GM23338 (cell line): Measurements from ENCODE around the gene PAH. TPM values are rescaled to one million over a fixed set of nuclear protein-coding genes. Genes with fewer than 3 reads are reported as not detected.

ENCODE experiments used
- ATAC-seq: fragments of 200-7000 bp; cut with Tn5 transposase; 3 replicates; pipeline ENCODE4 v1.9.1; 2020
- DNase-seq: peaks from one replicate; pipeline ENCODE4 v3.0.0-alpha.2; 2015; ENCODE audit warnings: low spot score
- H2AFZ ChIP-seq: fragments of 200-600 bp; sonication (generic); 2 replicates; pipeline ENCODE4 v1.8.0; 2016; ENCODE audit warnings: antibody characterized with exemption, mild to moderate bottlenecking, moderate library complexity
- H3F3A ChIP-seq: fragments of 200-600 bp; sonication (generic); replicated peaks from 2 replicates; pipeline ENCODE4 v1.8.0; 2017; ENCODE audit warnings: antibody characterized with exemption, mixed run types, low read depth
- H3K27ac ChIP-seq: fragments of 200-600 bp; sonication (generic); 2 replicates; pipeline ENCODE4 v1.6.1; 2016; ENCODE audit warnings: low read depth
- H3K27me3 ChIP-seq: fragments of 200-600 bp; sonication (generic); 2 replicates; pipeline ENCODE4 v1.8.0; 2016; ENCODE audit warnings: mild to moderate bottlenecking, mixed run types, moderate library complexity; ENCODE audit not compliant: insufficient read depth
- H3K36me3 ChIP-seq: fragments of 200-600 bp; sonication (generic); 2 replicates; pipeline ENCODE4 v1.8.0; 2016; ENCODE audit warnings: mild to moderate bottlenecking; ENCODE audit not compliant: insufficient read depth
- H3K4me1 ChIP-seq: fragments of 200-600 bp; sonication (generic); 2 replicates; pipeline ENCODE4 v1.8.0; 2016; ENCODE audit warnings: mild to moderate bottlenecking, moderate library complexity; ENCODE audit not compliant: insufficient read depth
- H3K4me2 ChIP-seq: fragments of 200-600 bp; sonication (generic); 2 replicates; pipeline ENCODE4 v1.7.1; 2017; ENCODE audit warnings: mixed run types
- H3K4me3 ChIP-seq: fragments of 200-600 bp; sonication (generic); 2 replicates; pipeline ENCODE4 v1.6.1; 2016; ENCODE audit warnings: mixed run types
- H3K79me2 ChIP-seq: fragments of 200-600 bp; sonication (generic); replicated peaks from 2 replicates; pipeline ENCODE4 v1.8.0; 2017; ENCODE audit warnings: mild to moderate bottlenecking; ENCODE audit not compliant: insufficient read depth
- H3K9me2 ChIP-seq: fragments of 200-600 bp; sonication (generic); 2 replicates; pipeline ENCODE4 v1.8.0; 2017; ENCODE audit not compliant: insufficient read depth
- H4K20me1 ChIP-seq: fragments of 200-600 bp; sonication (generic); replicated peaks from 2 replicates; pipeline ENCODE4 v1.8.0; 2017; ENCODE audit warnings: mild to moderate bottlenecking; ENCODE audit not compliant: insufficient read depth
- H3K27ac Mint-ChIP-seq: 2 replicates; pipeline ENCODE4 v1.8.0; 2020; ENCODE audit warnings: inconsistent platforms, mild to moderate bottlenecking, moderate library complexity, mixed read lengths
- H3K27me3 Mint-ChIP-seq: 3 replicates; pipeline ENCODE4 v1.8.0; 2022; ENCODE audit warnings: low read depth, mild to moderate bottlenecking, moderate library complexity, mixed read lengths, inconsistent platforms; ENCODE audit not compliant: insufficient read depth, poor library complexity
- H3K36me3 Mint-ChIP-seq: 3 replicates; pipeline ENCODE4 v1.8.0; 2021; ENCODE audit warnings: low read depth, mild to moderate bottlenecking, inconsistent platforms, moderate library complexity, mixed read lengths
- H3K4me1 Mint-ChIP-seq: 3 replicates; pipeline ENCODE4 v1.8.0; 2020; ENCODE audit warnings: mild to moderate bottlenecking, inconsistent platforms, mixed read lengths
- H3K4me3 Mint-ChIP-seq: 3 replicates; pipeline ENCODE4 v1.8.0; 2021; ENCODE audit warnings: moderate library complexity, mild to moderate bottlenecking, inconsistent platforms, mixed read lengths
- H3K9me3 Mint-ChIP-seq: 3 replicates; pipeline ENCODE4 v1.8.0; 2020; ENCODE audit warnings: moderate library complexity, mild to moderate bottlenecking, inconsistent platforms, mixed read lengths
- CREB1 ChIP-seq: fragments of 250-450 bp; sonication (Bioruptor Pico); IDR thresholded peaks from 2 replicates; pipeline ENCODE4 v1.5.0; 2020; ENCODE audit warnings: low read depth, mild to moderate bottlenecking, moderate library complexity
- EZH2 ChIP-seq: fragments of 200-600 bp; sonication (generic); IDR thresholded peaks from one replicate; pipeline ENCODE4 v1.8.0; 2017; ENCODE audit warnings: antibody characterized with exemption, mild to moderate bottlenecking, low read depth; ENCODE audit not compliant: unreplicated experiment
- EZH2phosphoT487 ChIP-seq: fragments of 200-600 bp; sonication (generic); IDR thresholded peaks from one replicate; pipeline ENCODE4 v1.8.1; 2018; ENCODE audit warnings: antibody characterized with exemption; ENCODE audit not compliant: unreplicated experiment
- JUNB ChIP-seq: IDR thresholded peaks from one replicate; pipeline ENCODE4 v1.6.1; 2016; ENCODE audit warnings: antibody characterized with exemption; ENCODE audit not compliant: unreplicated experiment
- STAT1 ChIP-seq: IDR thresholded peaks from one replicate; pipeline ENCODE4 v1.6.1; 2016; ENCODE audit warnings: antibody characterized with exemption; ENCODE audit not compliant: unreplicated experiment
- ZNF114 ChIP-seq: fragments of 250-450 bp; sonication (Bioruptor Pico); IDR thresholded peaks from 2 replicates; pipeline ENCODE4 v1.5.0; 2020; ENCODE audit warnings: mild to moderate bottlenecking, moderate library complexity
- ZNF331 ChIP-seq: fragments of 250-450 bp; sonication (Bioruptor Pico); IDR thresholded peaks from 2 replicates; pipeline ENCODE4 v1.5.0; 2020; ENCODE audit warnings: low read depth, mild to moderate bottlenecking, moderate library complexity
- polyA plus RNA-seq: library from polyadenylated mRNA; unstranded; fragments of >200 nt; fragmentation: Nextera tagmentation; extraction: Ambion mirVana; gene quantifications from 2 replicates; pipeline ENCODE4 v1.2.1, GENCODE V29; 2016
- total RNA-seq: library from RNA; depleted of rRNA; stranded (reverse); fragments of >200 nt; shearing (Covaris generic); gene quantifications from 2 replicates; pipeline ENCODE4 v1.2.3, GENCODE V29; 2014
- TF ChIP-seq, protein P1 (sequence below): fragments of 250-450 bp; sonication (Bioruptor Pico); IDR thresholded peaks from 2 replicates; pipeline ENCODE4 v1.5.0; 2020; ENCODE audit warnings: mild to moderate bottlenecking, moderate library complexity
- TF ChIP-seq, protein P2 (sequence below): IDR thresholded peaks from 2 replicates; pipeline ENCODE4 v1.6.1; 2016; ENCODE audit warnings: antibody characterized with exemption

PAH gene
- total and polyA plus RNA-seq, 2 experiments from 2014 or later = 3.7 to 4.8 TPM

DNA sequence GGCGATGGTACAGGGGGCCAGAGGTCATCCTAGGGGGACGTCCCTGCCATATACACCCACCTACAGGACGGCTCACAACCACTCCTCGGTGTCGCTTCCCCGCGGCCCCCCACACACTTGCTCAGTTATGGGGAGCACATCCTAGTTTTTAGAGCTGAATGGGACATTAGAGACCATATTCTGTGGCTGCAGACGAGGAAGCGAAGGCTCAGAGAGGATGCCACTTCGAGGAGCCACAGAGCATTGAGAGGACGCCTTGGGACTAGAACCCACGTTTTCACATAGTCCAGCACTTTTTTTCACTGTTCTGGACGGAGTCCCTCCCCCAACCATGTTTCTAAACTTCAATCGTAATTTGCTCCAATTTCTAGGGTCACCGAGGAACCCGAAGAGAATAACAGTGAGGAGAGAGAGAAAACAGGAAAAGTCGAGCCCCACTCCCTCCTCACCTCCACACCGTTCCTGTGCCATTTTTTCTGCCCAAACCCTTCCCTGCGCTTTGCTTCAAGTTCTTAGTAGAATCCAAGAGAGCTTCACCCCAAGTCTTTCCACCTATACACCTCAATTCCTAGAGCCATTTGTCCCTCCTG lies 39.8 kb upstream of the PAH start:
- TF ChIP-seq, protein P1, sequence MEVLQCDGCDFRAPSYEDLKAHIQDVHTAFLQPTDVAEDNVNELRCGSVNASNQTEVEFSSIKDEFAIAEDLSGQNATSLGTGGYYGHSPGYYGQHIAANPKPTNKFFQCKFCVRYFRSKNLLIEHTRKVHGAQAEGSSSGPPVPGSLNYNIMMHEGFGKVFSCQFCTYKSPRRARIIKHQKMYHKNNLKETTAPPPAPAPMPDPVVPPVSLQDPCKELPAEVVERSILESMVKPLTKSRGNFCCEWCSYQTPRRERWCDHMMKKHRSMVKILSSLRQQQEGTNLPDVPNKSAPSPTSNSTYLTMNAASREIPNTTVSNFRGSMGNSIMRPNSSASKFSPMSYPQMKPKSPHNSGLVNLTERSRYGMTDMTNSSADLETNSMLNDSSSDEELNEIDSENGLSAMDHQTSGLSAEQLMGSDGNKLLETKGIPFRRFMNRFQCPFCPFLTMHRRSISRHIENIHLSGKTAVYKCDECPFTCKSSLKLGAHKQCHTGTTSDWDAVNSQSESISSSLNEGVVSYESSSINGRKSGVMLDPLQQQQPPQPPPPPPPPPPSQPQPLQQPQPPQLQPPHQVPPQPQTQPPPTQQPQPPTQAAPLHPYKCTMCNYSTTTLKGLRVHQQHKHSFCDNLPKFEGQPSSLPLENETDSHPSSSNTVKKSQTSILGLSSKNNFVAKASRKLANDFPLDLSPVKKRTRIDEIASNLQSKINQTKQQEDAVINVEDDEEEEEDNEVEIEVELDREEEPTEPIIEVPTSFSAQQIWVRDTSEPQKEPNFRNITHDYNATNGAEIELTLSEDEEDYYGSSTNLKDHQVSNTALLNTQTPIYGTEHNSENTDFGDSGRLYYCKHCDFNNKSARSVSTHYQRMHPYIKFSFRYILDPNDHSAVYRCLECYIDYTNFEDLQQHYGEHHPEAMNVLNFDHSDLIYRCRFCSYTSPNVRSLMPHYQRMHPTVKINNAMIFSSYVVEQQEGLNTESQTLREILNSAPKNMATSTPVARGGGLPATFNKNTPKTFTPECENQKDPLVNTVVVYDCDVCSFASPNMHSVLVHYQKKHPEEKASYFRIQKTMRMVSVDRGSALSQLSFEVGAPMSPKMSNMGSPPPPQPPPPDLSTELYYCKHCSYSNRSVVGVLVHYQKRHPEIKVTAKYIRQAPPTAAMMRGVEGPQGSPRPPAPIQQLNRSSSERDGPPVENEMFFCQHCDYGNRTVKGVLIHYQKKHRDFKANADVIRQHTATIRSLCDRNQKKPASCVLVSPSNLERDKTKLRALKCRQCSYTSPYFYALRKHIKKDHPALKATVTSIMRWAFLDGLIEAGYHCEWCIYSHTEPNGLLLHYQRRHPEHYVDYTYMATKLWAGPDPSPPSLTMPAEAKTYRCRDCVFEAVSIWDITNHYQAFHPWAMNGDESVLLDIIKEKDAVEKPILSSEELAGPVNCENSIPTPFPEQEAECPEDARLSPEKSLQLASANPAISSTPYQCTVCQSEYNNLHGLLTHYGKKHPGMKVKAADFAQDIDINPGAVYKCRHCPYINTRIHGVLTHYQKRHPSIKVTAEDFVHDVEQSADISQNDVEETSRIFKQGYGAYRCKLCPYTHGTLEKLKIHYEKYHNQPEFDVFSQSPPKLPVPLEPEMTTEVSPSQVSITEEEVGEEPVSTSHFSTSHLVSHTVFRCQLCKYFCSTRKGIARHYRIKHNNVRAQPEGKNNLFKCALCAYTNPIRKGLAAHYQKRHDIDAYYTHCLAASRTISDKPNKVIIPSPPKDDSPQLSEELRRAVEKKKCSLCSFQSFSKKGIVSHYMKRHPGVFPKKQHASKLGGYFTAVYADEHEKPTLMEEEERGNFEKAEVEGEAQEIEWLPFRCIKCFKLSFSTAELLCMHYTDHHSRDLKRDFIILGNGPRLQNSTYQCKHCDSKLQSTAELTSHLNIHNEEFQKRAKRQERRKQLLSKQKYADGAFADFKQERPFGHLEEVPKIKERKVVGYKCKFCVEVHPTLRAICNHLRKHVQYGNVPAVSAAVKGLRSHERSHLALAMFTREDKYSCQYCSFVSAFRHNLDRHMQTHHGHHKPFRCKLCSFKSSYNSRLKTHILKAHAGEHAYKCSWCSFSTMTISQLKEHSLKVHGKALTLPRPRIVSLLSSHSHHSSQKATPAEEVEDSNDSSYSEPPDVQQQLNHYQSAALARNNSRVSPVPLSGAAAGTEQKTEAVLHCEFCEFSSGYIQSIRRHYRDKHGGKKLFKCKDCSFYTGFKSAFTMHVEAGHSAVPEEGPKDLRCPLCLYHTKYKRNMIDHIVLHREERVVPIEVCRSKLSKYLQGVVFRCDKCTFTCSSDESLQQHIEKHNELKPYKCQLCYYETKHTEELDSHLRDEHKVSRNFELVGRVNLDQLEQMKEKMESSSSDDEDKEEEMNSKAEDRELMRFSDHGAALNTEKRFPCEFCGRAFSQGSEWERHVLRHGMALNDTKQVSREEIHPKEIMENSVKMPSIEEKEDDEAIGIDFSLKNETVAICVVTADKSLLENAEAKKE (CRISPR knock-in tag) = no peak
- TF ChIP-seq EZH2 = peak; percentile 88
- TF ChIP-seq, protein P2, sequence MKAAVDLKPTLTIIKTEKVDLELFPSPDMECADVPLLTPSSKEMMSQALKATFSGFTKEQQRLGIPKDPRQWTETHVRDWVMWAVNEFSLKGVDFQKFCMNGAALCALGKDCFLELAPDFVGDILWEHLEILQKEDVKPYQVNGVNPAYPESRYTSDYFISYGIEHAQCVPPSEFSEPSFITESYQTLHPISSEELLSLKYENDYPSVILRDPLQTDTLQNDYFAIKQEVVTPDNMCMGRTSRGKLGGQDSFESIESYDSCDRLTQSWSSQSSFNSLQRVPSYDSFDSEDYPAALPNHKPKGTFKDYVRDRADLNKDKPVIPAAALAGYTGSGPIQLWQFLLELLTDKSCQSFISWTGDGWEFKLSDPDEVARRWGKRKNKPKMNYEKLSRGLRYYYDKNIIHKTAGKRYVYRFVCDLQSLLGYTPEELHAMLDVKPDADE = no peak
- no peak for TF ChIP-seq JUNB
- no peak for TF ChIP-seq ZNF114
- TF ChIP-seq ZNF331 (CRISPR knock-in tag) = no peak
- TF ChIP-seq STAT1 = no peak
- no peak for TF ChIP-seq EZH2phosphoT487
- TF ChIP-seq CREB1 (CRISPR knock-in tag) = no peak
- Histone ChIP-seq H3K27me3 (peaks cover 100% of the 10 kb centered on the region), H2AFZ (peak overlapping the region; percentile 28; the same call in 1 of the 2 replicates), H3K4me3 (peak overlapping the region; percentile 69), H3F3A (peaks cover 17% of the 10 kb centered on the region; the same call in 1 of the 2 replicates), H4K20me1 (peaks cover 28% of the 10 kb centered on the region), H3K9me2 (no peaks in the 10 kb centered on the region), H3K4me2 (peak overlapping the region; percentile 92), H3K4me1 (peaks cover 54% of the 10 kb centered on the region), H3K27ac (no peak overlapping the region), H3K36me3 (no peaks in the 10 kb centered on the region), H3K79me2 (no peaks in the 10 kb centered on the region)
- ATAC-seq (peak; percentile 2; the same call in 2 of the 3 replicates), DNase-seq (no peak)
- Mint-ChIP-seq H3K27me3 (peaks cover 98% of the 10 kb centered on the region), H3K27ac (no peak overlapping the region), H3K36me3 (no peaks in the 10 kb centered on the region), H3K4me3 (peak overlapping the region; percentile 67), H3K9me3 (peaks cover 3% of the 10 kb centered on the region; the same call in 2 of the 3 replicates), H3K4me1 (peaks cover 36% of the 10 kb centered on the region)
